Fibroblast of lung (primary cell): Measurements from ENCODE around the gene RNF212. TPM values are rescaled to one million over a fixed set of nuclear protein-coding genes. Genes with fewer than 3 reads are reported as not detected.

Experiments
- DNase-seq, 2 donors: peaks; one replicate each; pipeline versions ENCODE4 v3.0.0 to v3.0.0-alpha.2; 2010; ENCODE audit warnings: low read depth in 2 of 2
- H2AFZ ChIP-seq: 2 replicates; pipeline ENCODE4 v1.5.1; 2012; ENCODE audit warnings: low read length, control low read depth, inconsistent platforms
- H3K27ac ChIP-seq: 2 replicates; pipeline ENCODE4 v1.5.1; 2011; ENCODE audit warnings: low read length, control low read depth; ENCODE audit not compliant: insufficient read depth
- H3K27me3 ChIP-seq: 2 replicates; pipeline ENCODE4 v1.5.1; 2011; ENCODE audit warnings: mild to moderate bottlenecking, low read length; ENCODE audit not compliant: control insufficient read depth, insufficient read depth
- H3K36me3 ChIP-seq: 2 replicates; pipeline ENCODE4 v1.5.1; 2011; ENCODE audit warnings: low read length; ENCODE audit not compliant: control insufficient read depth, insufficient read depth
- H3K4me1 ChIP-seq: 2 replicates; pipeline ENCODE4 v1.5.1; 2011; ENCODE audit warnings: low read length; ENCODE audit not compliant: control insufficient read depth, insufficient read depth; ENCODE audit errors: extremely low read depth
- H3K4me2 ChIP-seq: 2 replicates; pipeline ENCODE4 v1.5.1; 2011; ENCODE audit warnings: low read length, control low read depth; ENCODE audit not compliant: insufficient read depth; ENCODE audit errors: extremely low read depth
- H3K4me3 ChIP-seq, 4 experiments: fragments of 200-600 bp in 1 of 4; sonication (generic) in 1 of 4; replicated peaks in 1 of 4; 2 replicates each; pipeline ENCODE4 v1.5.1; 2011 to 2016; ENCODE audit warnings: low read length in 4 of 4, low read depth in 3 of 4, mild to moderate bottlenecking in 3 of 4, control low read depth in 2 of 4, inconsistent platforms in 1 of 4, mixed read lengths in 1 of 4; ENCODE audit not compliant: insufficient read depth in 1 of 4; ENCODE audit errors: control extremely low read depth in 1 of 4
- H3K79me2 ChIP-seq: 2 replicates; pipeline ENCODE4 v1.5.1; 2012; ENCODE audit warnings: mild to moderate bottlenecking, low read length, inconsistent platforms; ENCODE audit not compliant: control insufficient read depth, insufficient read depth
- H3K9ac ChIP-seq: 2 replicates; pipeline ENCODE4 v1.5.1; 2011; ENCODE audit warnings: mild to moderate bottlenecking, low read length, control low read depth; ENCODE audit not compliant: insufficient read depth
- H3K9me3 ChIP-seq: 2 replicates; pipeline ENCODE4 v1.5.1; 2012; ENCODE audit warnings: low read depth, low read length; ENCODE audit not compliant: control insufficient read depth, insufficient read depth
- H4K20me1 ChIP-seq: 2 replicates; pipeline ENCODE4 v1.5.1; 2011; ENCODE audit warnings: low read length; ENCODE audit not compliant: control insufficient read depth, insufficient read depth; ENCODE audit errors: extremely low read depth
- EZH2 ChIP-seq: IDR thresholded peaks from 2 replicates; pipeline ENCODE4 v1.5.1; 2012; ENCODE audit warnings: low read length, control low read depth, mild to moderate bottlenecking; ENCODE audit errors: missing control alignments
- polyA plus RNA-seq, 2 donors: library from polyadenylated mRNA; depleted of rRNA in 1 of 2; stranded (reverse) in 1 of 2; unstranded in 1 of 2; fragments of >200 nt; gene quantifications; 2 replicates each; pipeline ENCODE4 v1.2.1, GENCODE V29; 2011 to 2012; ENCODE audit warnings: missing spikeins in 1 of 2
- total RNA-seq: library from RNA; depleted of rRNA; stranded (reverse); fragments of >200 nt; gene quantifications from 2 replicates; pipeline ENCODE4 v1.2.1, GENCODE V29; 2014
- TF ChIP-seq, protein P1 (sequence below), 2 donors: IDR thresholded peaks in 1 of 2; conservative IDR thresholded peaks in 1 of 2; 1 replicate in 1 of 2; 2 replicates in 1 of 2; pipeline ENCODE4 v1.5.1; 2011 to 2012; ENCODE audit warnings: low read length in 2 of 2, control low read depth in 1 of 2, inconsistent platforms in 1 of 2, low read depth in 1 of 2, mild to moderate bottlenecking in 1 of 2

The RNF212 gene
- total and polyA plus RNA-seq, 2 donors (not counting 1 experiment from before 2014, with no cell fraction given): 0.66 to 1.6 TPM

DNA sequence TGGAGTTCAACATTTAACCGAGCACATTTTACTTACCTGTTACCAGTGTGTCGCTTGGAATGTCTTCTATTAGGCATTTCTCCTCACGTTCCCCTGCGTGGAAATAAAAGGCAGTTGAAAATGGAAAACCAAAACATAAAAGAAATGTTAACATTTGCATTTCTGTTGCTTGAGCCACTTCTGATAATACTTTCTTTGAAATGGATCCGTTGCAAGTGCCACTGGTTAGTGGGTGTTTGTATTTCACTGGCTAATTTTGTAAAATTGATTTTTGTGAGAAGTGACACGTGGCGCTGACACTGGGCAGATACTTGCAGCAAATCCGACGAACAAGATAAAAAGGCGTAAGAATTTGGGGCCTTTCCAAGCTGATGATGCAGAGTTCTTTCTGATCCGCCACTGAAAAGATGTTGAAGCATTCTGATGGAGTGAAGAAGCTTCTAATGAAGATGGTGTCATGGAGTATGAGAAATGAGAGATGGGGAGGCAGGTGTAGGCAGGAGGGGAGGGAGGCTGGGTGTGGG lies 40.3 kb upstream of the RNF212 start:
- Histone ChIP-seq H3K4me2 (no peak overlapping the region), H2AFZ (no peak overlapping the region), H3K9ac (no peak overlapping the region), H4K20me1 (no peaks in the 10 kb centered on the region), H3K4me3 (no peak overlapping the region), H3K36me3 (no peaks in the 10 kb centered on the region), H3K79me2 (no peaks in the 10 kb centered on the region), H3K4me1 (peaks cover 3% of the 10 kb centered on the region), H3K27ac (no peak overlapping the region), H3K27me3 (peaks cover 12% of the 10 kb centered on the region), H3K9me3 (no peaks in the 10 kb centered on the region)
- TF ChIP-seq EZH2: no peak
- TF ChIP-seq, protein P1, sequence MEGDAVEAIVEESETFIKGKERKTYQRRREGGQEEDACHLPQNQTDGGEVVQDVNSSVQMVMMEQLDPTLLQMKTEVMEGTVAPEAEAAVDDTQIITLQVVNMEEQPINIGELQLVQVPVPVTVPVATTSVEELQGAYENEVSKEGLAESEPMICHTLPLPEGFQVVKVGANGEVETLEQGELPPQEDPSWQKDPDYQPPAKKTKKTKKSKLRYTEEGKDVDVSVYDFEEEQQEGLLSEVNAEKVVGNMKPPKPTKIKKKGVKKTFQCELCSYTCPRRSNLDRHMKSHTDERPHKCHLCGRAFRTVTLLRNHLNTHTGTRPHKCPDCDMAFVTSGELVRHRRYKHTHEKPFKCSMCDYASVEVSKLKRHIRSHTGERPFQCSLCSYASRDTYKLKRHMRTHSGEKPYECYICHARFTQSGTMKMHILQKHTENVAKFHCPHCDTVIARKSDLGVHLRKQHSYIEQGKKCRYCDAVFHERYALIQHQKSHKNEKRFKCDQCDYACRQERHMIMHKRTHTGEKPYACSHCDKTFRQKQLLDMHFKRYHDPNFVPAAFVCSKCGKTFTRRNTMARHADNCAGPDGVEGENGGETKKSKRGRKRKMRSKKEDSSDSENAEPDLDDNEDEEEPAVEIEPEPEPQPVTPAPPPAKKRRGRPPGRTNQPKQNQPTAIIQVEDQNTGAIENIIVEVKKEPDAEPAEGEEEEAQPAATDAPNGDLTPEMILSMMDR (conservative IDR thresholded peaks at IDR 0.05 in 1 of 2, IDR thresholded peaks at IDR 0.05 in 1 of 2; ENCODE audit: low read depth in 1 of 2, low read length in 2 of 2): no peak
- no peak for DNase-seq

DNA sequence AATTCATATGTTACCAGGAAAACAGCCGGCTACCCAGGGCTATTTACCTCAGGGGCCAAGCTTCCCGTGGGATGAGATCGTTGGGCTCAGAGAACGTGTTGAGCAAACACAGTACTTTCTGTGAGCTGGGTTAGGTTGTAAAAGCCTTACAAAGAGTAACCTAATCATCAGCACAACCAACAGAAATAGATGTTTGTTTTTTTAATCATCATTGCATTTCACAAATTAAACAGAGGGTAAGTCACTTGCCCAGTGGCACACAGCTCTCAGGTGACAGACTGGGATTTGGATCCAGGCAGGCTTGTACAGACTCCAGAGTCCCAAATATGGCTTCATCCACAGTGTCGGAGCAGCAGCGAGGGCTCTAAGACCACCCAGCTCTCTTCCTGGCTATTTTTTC lies 38.9 kb upstream of the RNF212 start:
- Histone ChIP-seq H3K4me2 (no peak overlapping the region), H3K79me2 (no peaks in the 10 kb centered on the region), H3K9ac (no peak overlapping the region), H4K20me1 (no peaks in the 10 kb centered on the region), H3K9me3 (no peaks in the 10 kb centered on the region), H3K36me3 (no peaks in the 10 kb centered on the region), H2AFZ (no peak overlapping the region), H3K4me3 (no peak overlapping the region), H3K27me3 (peaks cover 19% of the 10 kb centered on the region), H3K4me1 (peaks cover 3% of the 10 kb centered on the region), H3K27ac (no peak overlapping the region)
- TF ChIP-seq, protein P1 (conservative IDR thresholded peaks at IDR 0.05 in 1 of 2, IDR thresholded peaks at IDR 0.05 in 1 of 2; ENCODE audit: low read depth in 1 of 2, low read length in 2 of 2): no peak
- TF ChIP-seq EZH2: no peak
- DNase-seq: no peak

DNA sequence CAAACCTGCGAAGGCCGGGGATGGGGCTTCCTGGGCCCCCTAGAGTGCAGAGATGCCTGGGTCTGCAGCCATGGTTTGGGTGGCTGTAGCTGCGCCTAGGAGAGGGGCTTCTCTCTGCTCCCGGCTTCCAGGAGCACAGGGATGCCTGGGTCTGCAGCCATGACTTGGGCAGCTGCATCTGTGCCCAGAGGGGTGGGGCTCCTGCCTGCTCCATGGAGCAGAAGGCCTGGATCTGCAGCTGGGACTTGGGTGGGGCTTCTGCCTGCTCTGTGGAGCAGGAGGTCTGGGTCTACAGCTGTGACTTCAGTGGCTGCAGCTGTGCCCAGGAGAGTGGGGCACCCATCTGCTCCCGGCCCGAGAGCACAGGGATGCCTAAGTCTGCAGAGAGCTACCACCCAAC lies 38.2 kb upstream of the RNF212 start:
- DNase-seq: no peak
- no peaks in the 10 kb centered on the region for H3K36me3 ChIP-seq
- H4K20me1 ChIP-seq: no peaks in the 10 kb centered on the region
- H3K27ac ChIP-seq: no peak overlapping the region
- H3K4me3 ChIP-seq: no peak overlapping the region
- TF ChIP-seq, protein P1 (conservative IDR thresholded peaks at IDR 0.05 in 1 of 2, IDR thresholded peaks at IDR 0.05 in 1 of 2; ENCODE audit: low read depth in 1 of 2, low read length in 2 of 2): no peak
- TF ChIP-seq EZH2: no peak
- no peak overlapping the region for H2AFZ ChIP-seq
- peaks cover 3% of the 10 kb centered on the region for H3K4me1 ChIP-seq
- no peaks in the 10 kb centered on the region for H3K9me3 ChIP-seq
- H3K4me2 ChIP-seq: no peak overlapping the region
- H3K9ac ChIP-seq: no peak overlapping the region
- no peaks in the 10 kb centered on the region for H3K79me2 ChIP-seq
- H3K27me3 ChIP-seq: peaks cover 19% of the 10 kb centered on the region
